Thoracic aorta (tissue), 2 donors: Measurements from ENCODE around the gene OR9A4. TPM values are rescaled to one million over a fixed set of nuclear protein-coding genes. Genes with fewer than 3 reads are reported as not detected.

Experiments used
- ATAC-seq: fragments of 150-250 bp; one replicate; pipeline ENCODE4 v1.8.0; 2017; ENCODE audit warnings: low read depth; ENCODE audit not compliant: insufficient number of reproducible peaks, low FRiP score
- DNase-seq: peaks from one replicate; pipeline ENCODE4 v3.0.0-alpha.2; 2020; ENCODE audit warnings: low spot score
- H3K27ac ChIP-seq, 2 donors: fragments of 200-600 bp; sonication (generic); 1 replicate in 1 of 2; 2 replicates in 1 of 2; pipeline ENCODE4 v1.5.1; 2016; ENCODE audit warnings: mild to moderate bottlenecking in 2 of 2, moderate library complexity in 2 of 2
- H3K27me3 ChIP-seq: fragments of 200-600 bp; sonication (generic); replicated peaks from 2 replicates; pipeline ENCODE4 v1.6.0; 2016; ENCODE audit warnings: mild to moderate bottlenecking; ENCODE audit not compliant: insufficient read depth
- H3K36me3 ChIP-seq: fragments of 200-600 bp; sonication (generic); one replicate; pipeline ENCODE4 v1.5.1; 2016
- H3K4me1 ChIP-seq, 2 donors: fragments of 200-600 bp; sonication (generic); 1 replicate in 1 of 2; 2 replicates in 1 of 2; pipeline versions ENCODE4 v1.5.1 to v1.6.0; 2016; ENCODE audit warnings: low read depth in 2 of 2, mild to moderate bottlenecking in 1 of 2; ENCODE audit not compliant: control insufficient read depth in 1 of 2
- H3K4me3 ChIP-seq: fragments of 200-600 bp; sonication (generic); 2 replicates; pipeline ENCODE4 v1.5.1; 2016; ENCODE audit warnings: mild to moderate bottlenecking
- H3K9me3 ChIP-seq: fragments of 200-600 bp; sonication (generic); 2 replicates; pipeline ENCODE4 v1.5.1; 2016
- CTCF ChIP-seq: fragments of 200-600 bp; sonication (generic); IDR thresholded peaks from one replicate; pipeline ENCODE4 v1.5.1; 2019; ENCODE audit warnings: antibody characterized with exemption
- total RNA-seq, 2 donors: library from RNA; depleted of rRNA; stranded (reverse); fragments of >200 nt; gene quantifications; one replicate each; pipeline versions ENCODE4 v1.1.0 to v1.2.3, GENCODE V29; 2016

OR9A4 gene
- total RNA-seq, 2 donors from 2014 or later: not detected

- H3K4me3 ChIP-seq: no peak overlapping the region
- ATAC-seq: no peak
- TF ChIP-seq CTCF: no peak
Measured at GRCh38 chr7:141960687-141961422, 44.7 kb downstream of the OR9A4 start.

More at GRCh38 chr7:141960687-141961422, 44.7 kb downstream of the OR9A4 start:
- no peaks in the 10 kb centered on the region for H3K9me3 ChIP-seq
- no peaks in the 10 kb centered on the region for H3K4me1 ChIP-seq
- H3K36me3 ChIP-seq: no peaks in the 10 kb centered on the region
- H3K27ac ChIP-seq: no peak overlapping the region
- no peaks in the 10 kb centered on the region for H3K27me3 ChIP-seq
- DNase-seq: no peak

Other genes starting within 250 kb of the OR9A4 start
- 10 to 100 TPM; 29.0 to 37.8 TPM for gene DENND11, start 214.2 kb upstream of the OR9A4 start, total RNA-seq
- not detected for gene WEE2, start 208.0 kb upstream of the OR9A4 start, total RNA-seq
- gene SSBP1, start 178.0 kb upstream of the OR9A4 start, total RNA-seq: 100 to 1,000 TPM in 1 of 2 donors, 10 to 100 TPM in 1; 50.8 to 157 TPM
- under 1 TPM in 1 of 2 donors, not detected in 1; 0.41 TPM for gene TAS2R3, start 152.3 kb upstream of the OR9A4 start, total RNA-seq
- 1 to 10 TPM in 1 of 2 donors, under 1 TPM in 1; 0.81 to 3.5 TPM for gene TAS2R4, start 139.7 kb upstream of the OR9A4 start, total RNA-seq
- 1 to 10 TPM; 2.2 to 4.4 TPM for gene TAS2R5, start 126.2 kb upstream of the OR9A4 start, total RNA-seq
- not detected for gene PRSS37, start 74.9 kb upstream of the OR9A4 start, total RNA-seq
- gene CLEC5A, start 30.6 kb downstream of the OR9A4 start, total RNA-seq: 1 to 10 TPM; 3.0 to 3.7 TPM
- gene TAS2R38, start 57.4 kb downstream of the OR9A4 start, total RNA-seq: not detected
- gene MGAM, start 79.5 kb downstream of the OR9A4 start, total RNA-seq: 1 to 10 TPM; 1.6 to 2.4 TPM
- gene MGAM2, start 195.3 kb downstream of the OR9A4 start, total RNA-seq: under 1 TPM; 0.49 to 0.54 TPM